Right lobe of liver (tissue), 6 donors: Measurements from ENCODE around the gene CCBE1. TPM values are rescaled to one million over a fixed set of nuclear protein-coding genes. Genes with fewer than 3 reads are reported as not detected.

Source experiments
- ATAC-seq, 4 donors: fragments of 200-7000 bp; cut with Tn5 transposase; one replicate each; pipeline ENCODE4 v1.9.1; 2020; ENCODE audit warnings: mild to moderate bottlenecking in 4 of 4, moderate library complexity in 4 of 4
- DNase-seq, 3 donors: peaks; one replicate each; pipeline ENCODE4 v3.0.0-alpha.2; 2020
- H3K27ac ChIP-seq, 3 donors: fragments of 200-600 bp; one replicate each; pipeline ENCODE4 v1.8.0; 2022
- H3K27me3 ChIP-seq, 2 donors: fragments of 200-600 bp; one replicate each; pipeline ENCODE4 v1.8.0; 2022
- H3K36me3 ChIP-seq, 4 donors: fragments of 200-600 bp; sonication (generic) in 1 of 4; one replicate each; pipeline versions ENCODE4 v1.5.1 to v1.8.0; 2017 to 2022; ENCODE audit warnings: control low read depth in 1 of 4
- H3K4me1 ChIP-seq, 4 donors: fragments of 200-600 bp; sonication (generic) in 1 of 4; one replicate each; pipeline versions ENCODE4 v1.5.1 to v1.8.0; 2017 to 2022; ENCODE audit warnings: control low read depth in 1 of 4
- H3K4me3 ChIP-seq, 3 donors: fragments of 200-600 bp; one replicate each; pipeline ENCODE4 v1.8.0; 2022
- H3K9me3 ChIP-seq, 4 donors: fragments of 200-600 bp; sonication (generic) in 1 of 4; one replicate each; pipeline versions ENCODE4 v1.5.1 to v1.8.0; 2017 to 2022; ENCODE audit warnings: control low read depth in 1 of 4
- POLR2A ChIP-seq: fragments of 450-650 bp; IDR thresholded peaks from one replicate; pipeline ENCODE4 v1.6.1; 2017; ENCODE audit warnings: antibody characterized with exemption, mild to moderate bottlenecking
- WGBS: methylation state at CpG from one replicate; pipeline ENCODE4 v1.1.6; 2018; ENCODE audit warnings: low coverage, low lambda C conversion rate; ENCODE audit not compliant: insufficient coverage; ENCODE audit errors: missing lambda C conversion rate; 5-methylcytosine and 5-hydroxymethylcytosine counted together
- intact Hi-C, 2 donors: fragments of 100-400 bp; cut with DNase I; formaldehyde crosslinking; loops; one replicate each; pipeline versions ENCODE4 v1.11.2 to v1.14.1; 2022
- total RNA-seq, 6 experiments: library from RNA; depleted of rRNA in 2 of 6; stranded (reverse); fragments of >200 nt in 2 of 6; fragmentation: NEBNext Ultra II Directional in 3 of 6; extraction: Animal tissue kit (Norgen Biotek cat#: 25700) in 3 of 6; gene quantifications; one replicate each; pipeline versions ENCODE4 v1.1.0 to v1.2.4, GENCODE V29; 2016 to 2023
- TF ChIP-seq, protein P1 (sequence below), 4 donors: fragments of 200-600 bp in 3 of 4; fragments of 450-650 bp in 1 of 4; IDR thresholded peaks; one replicate each; pipeline versions ENCODE4 v1.5.1 to v1.8.0; 2016 to 2022; ENCODE audit warnings: antibody characterized with exemption in 4 of 4, mild to moderate bottlenecking in 2 of 4
- donor health status: DM: no; HTN: yes; CAD: no.
- donor health status: DM: no; HTN: no; CAD: no.
- donor health status: DM: no; HTN: no; CAD: no.
- donor health status: DM: no; HTN: yes; CAD: no.
- donor health status: DM: no; HTN: yes; CAD: no.

CCBE1 gene
- total RNA-seq, 6 experiments from 2014 or later, result 2.7 to 6.9 (median 4.3) TPM

DNA sequence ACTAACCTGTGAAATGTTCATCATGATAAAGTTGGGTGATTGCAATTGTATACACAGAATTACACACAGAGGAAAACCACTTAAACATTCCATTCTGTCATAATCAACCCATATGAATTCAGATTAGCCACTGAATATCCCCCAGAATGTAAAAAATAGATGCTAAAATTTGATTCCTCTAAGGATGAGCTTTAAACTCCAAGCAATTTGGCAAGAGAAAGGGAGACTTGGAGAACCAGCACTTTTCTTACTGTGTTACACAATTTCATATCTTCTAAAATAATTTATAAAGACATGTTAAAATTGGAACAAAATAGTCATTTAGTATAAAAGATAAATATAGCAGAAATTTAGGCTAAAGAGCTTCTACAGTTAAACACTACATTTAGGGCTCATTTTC lies 191.9 kb downstream of the CCBE1 start:
- no peak for ATAC-seq

DNA sequence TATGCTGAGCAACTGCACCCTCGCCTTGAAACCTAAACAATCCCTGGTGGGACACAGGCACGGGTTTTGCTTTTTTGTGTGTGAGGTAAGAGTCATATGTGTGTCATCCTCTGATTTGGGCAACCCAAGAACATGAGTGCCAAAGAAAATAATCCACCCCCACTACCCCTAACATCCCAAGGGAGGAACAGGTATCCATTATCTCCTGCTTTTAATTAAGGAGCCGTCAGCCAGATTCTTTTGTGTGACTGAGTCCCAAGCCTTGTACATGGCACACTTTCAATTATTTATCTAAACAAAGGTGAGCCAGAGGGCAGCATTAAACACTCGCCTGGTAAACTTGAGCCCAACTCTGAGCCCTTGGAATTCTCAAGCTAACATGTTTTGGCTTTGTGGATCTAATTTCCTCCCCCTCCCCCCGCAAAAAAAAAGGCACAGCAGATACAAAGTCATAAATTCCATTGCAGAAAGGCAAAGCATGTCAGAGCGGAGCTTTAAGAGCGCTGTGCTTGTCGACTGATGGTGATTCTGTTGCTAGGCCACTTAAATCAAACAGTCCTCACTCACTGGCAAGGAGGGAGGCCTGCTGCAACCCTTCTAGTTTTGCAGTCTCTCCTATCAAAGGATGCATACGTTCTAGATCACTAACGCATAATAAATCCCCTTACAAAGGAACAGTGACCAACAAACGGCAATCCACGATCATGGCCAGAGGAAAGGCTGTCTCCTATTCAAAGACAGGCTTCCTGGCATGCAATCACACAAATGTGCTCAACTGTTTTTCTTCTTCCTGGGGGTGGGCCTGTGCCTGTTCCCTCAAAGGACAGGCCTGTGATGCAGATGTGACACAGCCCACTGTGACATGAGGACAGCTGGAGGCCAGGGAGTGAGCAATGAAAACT lies 194.7 kb downstream of the CCBE1 start:
- WGBS, result 52% methylated on average over 11 of the region's 12 CpGs
- TF ChIP-seq, protein P1, sequence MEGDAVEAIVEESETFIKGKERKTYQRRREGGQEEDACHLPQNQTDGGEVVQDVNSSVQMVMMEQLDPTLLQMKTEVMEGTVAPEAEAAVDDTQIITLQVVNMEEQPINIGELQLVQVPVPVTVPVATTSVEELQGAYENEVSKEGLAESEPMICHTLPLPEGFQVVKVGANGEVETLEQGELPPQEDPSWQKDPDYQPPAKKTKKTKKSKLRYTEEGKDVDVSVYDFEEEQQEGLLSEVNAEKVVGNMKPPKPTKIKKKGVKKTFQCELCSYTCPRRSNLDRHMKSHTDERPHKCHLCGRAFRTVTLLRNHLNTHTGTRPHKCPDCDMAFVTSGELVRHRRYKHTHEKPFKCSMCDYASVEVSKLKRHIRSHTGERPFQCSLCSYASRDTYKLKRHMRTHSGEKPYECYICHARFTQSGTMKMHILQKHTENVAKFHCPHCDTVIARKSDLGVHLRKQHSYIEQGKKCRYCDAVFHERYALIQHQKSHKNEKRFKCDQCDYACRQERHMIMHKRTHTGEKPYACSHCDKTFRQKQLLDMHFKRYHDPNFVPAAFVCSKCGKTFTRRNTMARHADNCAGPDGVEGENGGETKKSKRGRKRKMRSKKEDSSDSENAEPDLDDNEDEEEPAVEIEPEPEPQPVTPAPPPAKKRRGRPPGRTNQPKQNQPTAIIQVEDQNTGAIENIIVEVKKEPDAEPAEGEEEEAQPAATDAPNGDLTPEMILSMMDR (IDR thresholded peaks at IDR 0.05), result no peak
- no peak for TF ChIP-seq POLR2A
- DNase-seq (no peak), ATAC-seq (peak in 2 of 4 donors; percentile 36 to 55)
- intact Hi-C loops, result no loop called here
- Histone ChIP-seq H3K9me3 (no peaks in the 10 kb centered on the region), H3K27me3 (no peaks in the 10 kb centered on the region), H3K27ac (no peak overlapping the region), H3K4me3 (no peak overlapping the region), H3K36me3 (no peaks in the 10 kb centered on the region), H3K4me1 (no peaks in the 10 kb centered on the region)

More for the DNA sequence above, 191.9 kb downstream of the CCBE1 start:
- TF ChIP-seq, protein P1 (IDR thresholded peaks at IDR 0.05), result no peak
- TF ChIP-seq POLR2A, result no peak
- H3K4me1 ChIP-seq, result no peaks in the 10 kb centered on the region
- intact Hi-C loops, result no loop called here
- H3K27ac ChIP-seq, result no peak overlapping the region
- no peak overlapping the region for H3K4me3 ChIP-seq
- H3K27me3 ChIP-seq, result no peaks in the 10 kb centered on the region
- H3K36me3 ChIP-seq, result no peaks in the 10 kb centered on the region
- DNase-seq, result no peak
- H3K9me3 ChIP-seq, result no peaks in the 10 kb centered on the region

DNA sequence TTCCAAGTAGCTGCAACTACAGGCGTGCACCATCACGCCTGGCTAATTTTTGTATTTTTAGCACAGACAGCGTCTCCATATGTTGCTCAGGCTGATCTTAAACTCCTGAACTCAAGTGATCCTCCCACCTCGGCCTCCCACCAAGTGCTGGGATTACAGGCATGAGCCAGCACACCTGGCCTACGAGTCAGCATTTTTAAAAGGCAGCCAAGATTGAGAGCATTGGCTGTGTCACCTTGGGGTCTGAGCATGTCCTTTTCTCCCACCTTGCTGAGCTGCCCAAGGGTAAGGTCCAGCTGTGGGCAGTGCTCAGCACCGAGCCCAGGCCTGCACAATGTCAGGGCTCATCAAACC lies 195.3 kb downstream of the CCBE1 start:
- H3K4me1 ChIP-seq, result no peaks in the 10 kb centered on the region
- H3K9me3 ChIP-seq, result no peaks in the 10 kb centered on the region
- no peak for DNase-seq
- TF ChIP-seq, protein P1 (IDR thresholded peaks at IDR 0.05), result no peak
- TF ChIP-seq POLR2A, result no peak
- no peak overlapping the region for H3K4me3 ChIP-seq
- no peak for ATAC-seq
- H3K36me3 ChIP-seq, result no peaks in the 10 kb centered on the region
- WGBS, result 69% methylated on average over 3 of the region's 6 CpGs
- intact Hi-C loops, result no loop called here
- no peak overlapping the region for H3K27ac ChIP-seq
- no peaks in the 10 kb centered on the region for H3K27me3 ChIP-seq

DNA sequence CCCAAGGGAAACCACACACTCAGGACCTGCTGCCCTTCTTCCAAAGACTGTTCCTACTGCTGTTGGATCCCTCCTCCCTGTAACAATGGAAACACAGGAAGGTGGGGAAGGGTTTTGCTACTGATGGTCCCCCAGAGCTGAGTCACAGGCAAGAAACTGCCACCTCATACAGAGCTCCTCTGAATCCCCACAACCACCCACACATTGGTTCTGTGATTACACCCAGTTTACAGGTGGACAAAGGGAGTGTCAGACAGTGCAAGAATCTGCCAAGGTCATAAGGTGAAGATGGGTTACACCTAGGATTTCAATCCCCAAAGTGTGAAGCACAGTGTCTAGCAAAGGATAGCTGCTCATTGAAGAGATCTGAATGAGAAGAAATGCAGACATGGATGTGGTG lies 196.5 kb downstream of the CCBE1 start:
- no peaks in the 10 kb centered on the region for H3K27me3 ChIP-seq
- ATAC-seq, result no peak
- intact Hi-C loops, result no loop called here

More for the DNA sequence above, 196.5 kb downstream of the CCBE1 start:
- TF ChIP-seq, protein P1 (IDR thresholded peaks at IDR 0.05), result no peak
- TF ChIP-seq POLR2A, result no peak
- Histone ChIP-seq H3K27ac (no peak overlapping the region), H3K36me3 (no peaks in the 10 kb centered on the region), H3K9me3 (no peaks in the 10 kb centered on the region), H3K4me1 (no peaks in the 10 kb centered on the region), H3K4me3 (no peak overlapping the region)
- DNase-seq, result no peak
